Spleen (tissue), 7 donors: Measurements from ENCODE around the gene RAB35.

ENCODE experiments used
- CTCF ChIP-seq, 11 experiments: fragments of 200-600 bp in 7 of 11; fragments of 450-650 bp in 4 of 11; sonication (generic) in 4 of 11; IDR thresholded peaks in 8 of 11; conservative IDR thresholded peaks in 3 of 11; 1 replicate in 7 of 11; 2 replicates in 4 of 11; pipeline versions ENCODE4 v1.4.0 to v1.8.0; 2016 to 2021; ENCODE audit warnings: antibody characterized with exemption in 11 of 11, inconsistent platforms in 4 of 11, mild to moderate bottlenecking in 1 of 11
- POLR2A ChIP-seq, 3 donors: fragments of 450-650 bp; IDR thresholded peaks; one replicate each; pipeline ENCODE4 v1.5.1; 2017; ENCODE audit warnings: antibody characterized with exemption in 3 of 3, mild to moderate bottlenecking in 1 of 3
- donor health status: DM: no; HTN: no; CAD: no; lungs with moderate emphysema.
- donor health status: DM: no; HTN: no; CAD: no.
- donor health status: DM: no; HTN: no; CAD: no.

DNA sequence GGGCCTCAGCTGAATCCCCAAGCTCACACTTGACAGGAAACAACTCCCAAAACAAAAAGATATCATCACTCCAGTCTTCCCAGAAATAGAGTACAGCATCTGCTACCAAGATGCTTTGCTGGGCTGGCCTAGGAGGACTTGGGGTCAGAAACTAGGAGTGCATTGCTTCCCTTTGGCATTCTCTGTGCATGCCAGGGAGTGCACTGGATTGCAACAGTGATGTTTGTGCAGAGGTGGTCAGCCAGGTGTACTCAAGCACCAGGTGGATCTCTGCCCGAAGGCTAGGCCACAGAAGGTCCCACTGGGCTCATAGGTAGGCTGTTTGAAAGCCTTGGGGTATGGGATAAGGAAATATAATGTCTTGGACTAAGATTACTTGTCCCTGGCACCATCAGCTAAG, 51.1 kb downstream of the RAB35 start:
- TF ChIP-seq CTCF (IDR thresholded peaks at IDR 0.05 in 8 of 11, conservative IDR thresholded peaks at IDR 0.05 in 3 of 11) (no peak), POLR2A (IDR thresholded peaks at IDR 0.05) (no peak)
